SJCRH30 (cell line): ENCODE measurements around the gene SLC25A5. TPM values are rescaled to one million over a fixed set of nuclear protein-coding genes. Genes with fewer than 3 reads are reported as not detected.
"Not testable (repeated sequence)": the region's sequence is repeated elsewhere in the genome, so short reads cannot be mapped to it uniquely, and the experiment has no call there.

Experiments
- DNase-seq, 2 experiments: peaks; one replicate each; pipeline ENCODE4 v3.0.0-alpha.2; 2015 to 2020
- H3K27ac ChIP-seq: fragments of 250-450 bp; sonication (Bioruptor Pico); 2 replicates; pipeline ENCODE4 v1.5.1; 2020; ENCODE audit warnings: mild to moderate bottlenecking, moderate library complexity
- H3K27me3 ChIP-seq: fragments of 250-450 bp; sonication (Bioruptor Pico); 2 replicates; pipeline ENCODE4 v1.5.1; 2020; ENCODE audit warnings: mild to moderate bottlenecking, moderate library complexity
- H3K36me3 ChIP-seq: fragments of 250-450 bp; sonication (Bioruptor Pico); 2 replicates; pipeline ENCODE4 v1.5.1; 2020; ENCODE audit warnings: mild to moderate bottlenecking, moderate library complexity
- H3K4me1 ChIP-seq: fragments of 250-450 bp; sonication (Bioruptor Pico); 2 replicates; pipeline ENCODE4 v1.5.1; 2020; ENCODE audit warnings: mild to moderate bottlenecking, moderate library complexity
- H3K4me3 ChIP-seq: fragments of 250-450 bp; sonication (Bioruptor Pico); 2 replicates; pipeline ENCODE4 v1.5.1; 2020; ENCODE audit warnings: mild to moderate bottlenecking, moderate library complexity
- H3K9me3 ChIP-seq: fragments of 250-450 bp; sonication (Bioruptor Pico); replicated peaks from 2 replicates; pipeline ENCODE4 v1.5.1; 2020; ENCODE audit warnings: mild to moderate bottlenecking, moderate library complexity
- total RNA-seq: library from RNA; depleted of rRNA; stranded (reverse); fragments of >200 nt; shearing (Covaris generic); gene quantifications from 2 replicates; pipeline ENCODE4 v1.2.3, GENCODE V29; 2014

SLC25A5 gene
- total RNA-seq, 1 experiment from 2014 or later: 739 TPM

DNA sequence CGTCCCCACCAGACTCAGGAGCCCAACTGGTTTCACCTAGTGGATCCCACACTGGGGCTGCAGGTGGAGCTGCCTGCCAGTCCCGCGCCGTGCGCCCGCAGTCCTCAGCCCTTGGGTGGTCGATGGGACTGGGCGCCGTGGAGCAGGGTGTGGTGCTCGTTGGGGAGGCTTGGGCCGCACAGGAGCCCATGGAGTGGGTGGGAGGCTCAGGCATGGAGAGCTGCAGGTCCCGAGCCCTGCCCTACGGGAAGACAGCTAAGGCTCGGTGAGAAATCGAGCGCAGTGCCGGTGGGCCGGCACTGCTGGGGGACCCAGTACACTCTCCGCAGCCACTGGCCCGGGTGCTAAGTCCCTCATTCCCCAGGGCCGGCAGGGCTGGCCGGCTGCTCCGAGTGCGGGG, 19.5 kb downstream of the SLC25A5 start:
- H3K9me3 ChIP-seq, H3K4me3 ChIP-seq, H3K27ac ChIP-seq, H3K36me3 ChIP-seq, H3K27me3 ChIP-seq, H3K4me1 ChIP-seq, DNase-seq: not testable (repeated sequence)

DNA sequence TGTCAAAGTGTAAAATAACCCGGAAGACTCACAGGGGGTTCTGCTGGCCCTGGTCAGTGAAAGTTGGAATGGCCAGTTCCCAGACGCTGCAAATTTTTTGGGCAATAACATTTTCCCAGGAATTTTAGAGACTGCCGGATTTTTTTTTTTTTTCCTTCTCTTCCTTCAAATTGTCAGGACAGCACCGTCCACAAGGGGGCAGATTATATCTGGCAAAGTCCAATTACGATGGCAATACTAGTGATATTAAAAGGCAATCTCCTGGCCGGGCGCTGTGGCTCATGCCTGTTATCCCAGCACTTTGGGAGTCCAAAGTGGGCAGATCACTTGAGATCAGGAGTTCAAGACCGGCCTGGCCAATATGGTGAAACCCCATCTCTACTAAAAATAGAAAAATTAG, 20.5 kb downstream of the SLC25A5 start:
- H3K27ac ChIP-seq: no peak overlapping the region
- DNase-seq: peak; percentile 69 to 81

DNA sequence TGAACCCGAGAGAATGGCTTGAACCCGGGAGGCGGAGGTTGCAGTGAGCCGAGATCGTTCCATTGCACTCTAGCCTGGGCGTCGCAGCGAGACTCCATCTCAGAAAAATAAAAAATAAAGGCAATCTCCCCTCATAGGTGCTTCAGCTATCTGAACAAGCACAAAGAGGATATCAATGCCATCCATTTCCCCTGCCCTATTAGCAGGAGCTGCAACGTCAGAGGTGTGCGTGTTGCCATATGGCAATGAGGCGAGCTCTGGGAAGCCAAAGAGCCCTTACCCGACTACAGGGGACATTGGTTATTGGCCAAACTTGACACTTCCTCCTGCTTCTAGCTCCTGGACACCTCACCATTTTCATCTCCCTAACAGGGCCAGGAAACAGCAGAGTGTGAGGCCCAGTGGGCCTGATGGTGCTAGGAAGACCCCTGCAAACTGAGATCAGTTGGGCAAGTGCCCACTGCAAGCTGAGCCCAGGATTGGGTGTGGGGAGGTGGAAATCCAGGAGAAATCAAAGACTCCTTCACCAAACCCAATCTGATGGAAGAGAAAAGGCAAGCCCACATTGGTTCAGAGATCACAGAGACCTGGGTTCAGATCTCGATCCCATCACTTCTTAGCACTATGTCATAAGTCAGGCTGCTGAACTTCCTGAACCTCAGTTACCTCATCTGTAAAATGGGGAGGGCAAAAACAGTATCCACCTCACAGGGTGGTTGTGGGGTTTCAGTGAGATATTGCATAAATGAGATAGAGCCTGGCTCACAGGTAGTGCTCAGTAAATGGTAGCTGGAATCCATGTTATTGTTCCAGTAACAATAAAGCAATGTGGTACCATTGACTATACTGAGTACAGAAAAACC, 21.2 kb downstream of the SLC25A5 start:
- DNase-seq: no peak
- no peak overlapping the region for H3K4me3 ChIP-seq
- H3K9me3 ChIP-seq: no peaks in the 10 kb centered on the region
- no peaks in the 10 kb centered on the region for H3K27me3 ChIP-seq
- H3K4me1 ChIP-seq: no peaks in the 10 kb centered on the region
- H3K36me3 ChIP-seq: no peaks in the 10 kb centered on the region
- H3K27ac ChIP-seq: no peak overlapping the region

More for the DNA sequence above, 20.5 kb downstream of the SLC25A5 start:
- no peak overlapping the region for H3K4me3 ChIP-seq
- H3K4me1 ChIP-seq: no peaks in the 10 kb centered on the region
- no peaks in the 10 kb centered on the region for H3K36me3 ChIP-seq
- no peaks in the 10 kb centered on the region for H3K9me3 ChIP-seq
- H3K27me3 ChIP-seq: no peaks in the 10 kb centered on the region

DNA sequence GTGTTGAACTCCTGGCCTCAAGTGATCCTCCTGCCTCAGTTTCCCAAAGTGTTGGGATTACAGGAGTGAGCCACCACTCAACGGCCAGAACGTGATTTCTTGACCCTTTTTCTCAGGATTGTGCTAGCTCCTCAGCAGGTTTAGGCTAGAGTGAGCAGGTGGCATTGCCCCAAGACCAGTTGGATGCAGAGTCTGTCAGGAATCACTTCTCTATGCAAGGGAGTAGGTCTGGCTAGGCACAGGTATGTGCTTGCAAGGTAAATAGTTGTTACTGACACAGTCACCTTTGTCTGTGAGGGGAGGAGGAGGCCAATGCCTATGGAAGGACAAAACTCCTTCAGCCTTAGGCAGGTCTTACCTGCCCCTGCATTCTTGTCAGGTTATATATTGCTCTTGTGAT, 24.2 kb downstream of the SLC25A5 start:
- H3K4me3 ChIP-seq: no peak overlapping the region
- no peaks in the 10 kb centered on the region for H3K36me3 ChIP-seq
- DNase-seq: no peak
- no peak overlapping the region for H3K27ac ChIP-seq
- H3K4me1 ChIP-seq: peaks cover 9% of the 10 kb centered on the region
- no peaks in the 10 kb centered on the region for H3K27me3 ChIP-seq
- no peaks in the 10 kb centered on the region for H3K9me3 ChIP-seq

DNA sequence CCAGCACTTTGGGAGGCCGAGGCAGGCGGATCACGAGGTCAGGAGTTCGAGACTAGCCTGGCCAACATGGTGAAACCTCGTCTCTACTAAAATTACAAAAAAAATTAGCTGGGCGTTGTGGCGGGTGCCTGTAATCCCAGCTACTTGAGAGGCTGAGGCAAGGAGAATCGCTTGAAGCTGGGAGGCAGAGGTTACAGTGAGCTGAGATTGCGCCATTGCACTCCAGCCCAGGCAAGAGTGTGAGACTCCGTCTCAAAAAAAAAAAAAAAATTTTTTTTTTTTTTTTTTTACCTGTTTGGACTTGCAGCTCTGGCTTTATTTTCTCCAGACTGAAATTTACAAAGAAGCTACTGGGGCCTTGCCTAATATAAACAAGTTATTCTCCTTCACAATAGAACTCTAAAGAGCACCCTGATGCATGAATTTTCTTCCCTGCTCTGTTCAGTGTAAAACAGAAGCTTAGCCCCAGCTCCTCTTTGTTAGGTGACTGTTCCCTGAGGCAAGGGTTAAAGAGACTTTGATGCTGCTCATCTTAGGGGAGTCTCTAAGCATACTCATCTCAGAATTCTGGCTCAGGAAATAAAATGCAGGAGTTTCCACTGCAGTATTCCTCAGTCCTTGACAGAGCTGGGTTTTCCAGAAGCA, 25.7 kb downstream of the SLC25A5 start:
- not testable (repeated sequence) for H3K9me3 ChIP-seq, H3K27me3 ChIP-seq, H3K4me1 ChIP-seq, DNase-seq, H3K36me3 ChIP-seq, H3K27ac ChIP-seq, H3K4me3 ChIP-seq

DNA sequence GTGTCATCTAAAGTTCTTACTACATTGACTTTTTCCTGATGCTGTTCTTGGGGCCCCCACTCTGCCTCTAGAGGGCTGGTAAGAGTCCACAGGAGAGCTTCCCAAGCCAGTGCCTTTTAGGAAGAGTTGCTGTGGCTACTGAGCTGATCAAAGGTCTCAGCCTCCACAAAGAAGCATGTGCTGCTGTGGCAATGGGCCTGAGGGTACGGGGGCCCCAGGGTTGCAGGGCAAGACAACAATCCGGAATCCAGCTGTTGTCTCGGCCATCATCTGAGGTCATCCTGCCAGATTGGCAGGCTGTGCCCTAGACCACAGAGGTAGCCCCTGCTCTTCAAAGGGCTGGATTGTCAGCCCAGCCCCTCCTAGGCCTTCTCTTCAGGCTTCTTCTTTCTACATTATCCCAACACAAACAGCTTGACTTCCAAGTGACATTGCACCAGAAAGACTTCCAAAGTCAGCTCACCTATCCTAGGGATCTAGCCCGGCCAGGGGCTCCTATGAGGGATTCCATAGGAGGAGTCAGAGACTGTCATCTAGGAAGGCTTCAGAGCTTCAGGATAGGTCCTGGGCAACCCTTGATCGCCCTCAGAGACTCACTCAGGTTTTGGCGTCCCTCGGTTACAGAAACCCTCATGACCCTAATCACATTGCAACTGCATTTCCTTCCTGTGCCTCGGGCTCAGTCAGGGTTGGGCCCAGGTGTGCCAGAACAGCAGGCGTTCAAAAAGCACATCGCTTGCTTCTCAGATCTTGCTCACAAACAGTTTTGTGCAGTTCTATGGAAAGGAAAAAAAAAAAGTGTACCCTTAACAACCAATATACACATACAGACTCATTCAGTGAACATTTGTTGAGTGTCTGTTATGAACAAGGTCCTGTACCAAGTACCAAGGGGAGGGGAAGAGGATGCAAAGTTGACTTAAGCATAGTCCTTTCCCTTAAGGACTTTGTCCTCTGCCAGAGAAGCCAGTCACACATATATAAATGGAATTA, 27.8 kb downstream of the SLC25A5 start:
- H3K27ac ChIP-seq: no peak overlapping the region
- no peak overlapping the region for H3K4me3 ChIP-seq
- H3K4me1 ChIP-seq: peaks cover 9% of the 10 kb centered on the region
- DNase-seq: peak; percentile 62 to 71
- H3K36me3 ChIP-seq: no peaks in the 10 kb centered on the region
- no peaks in the 10 kb centered on the region for H3K9me3 ChIP-seq
- no peaks in the 10 kb centered on the region for H3K27me3 ChIP-seq

DNA sequence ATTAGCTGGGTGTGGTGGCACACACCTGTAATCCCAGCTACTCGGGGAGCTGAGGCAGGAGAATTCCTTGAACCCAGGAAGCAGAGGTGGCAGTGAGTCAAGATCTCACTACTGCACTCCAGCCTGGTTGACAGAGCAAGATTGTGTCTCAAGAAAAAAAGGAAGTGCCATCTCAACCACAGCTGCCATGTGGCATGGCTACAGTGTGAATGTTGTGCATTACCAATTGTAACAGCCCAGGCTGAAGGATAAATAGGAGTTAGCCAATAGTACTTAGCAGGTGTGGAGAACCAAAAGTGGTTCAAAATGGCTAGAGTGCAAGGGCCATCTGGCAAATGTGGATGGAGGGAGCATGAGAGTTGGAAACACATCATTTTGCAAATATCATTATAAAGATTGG, 28.9 kb downstream of the SLC25A5 start:
- H3K4me1 ChIP-seq: peaks cover 9% of the 10 kb centered on the region
- H3K9me3 ChIP-seq: no peaks in the 10 kb centered on the region
- no peaks in the 10 kb centered on the region for H3K27me3 ChIP-seq
- no peak overlapping the region for H3K27ac ChIP-seq
- DNase-seq: no peak
- no peaks in the 10 kb centered on the region for H3K36me3 ChIP-seq
- no peak overlapping the region for H3K4me3 ChIP-seq

DNA sequence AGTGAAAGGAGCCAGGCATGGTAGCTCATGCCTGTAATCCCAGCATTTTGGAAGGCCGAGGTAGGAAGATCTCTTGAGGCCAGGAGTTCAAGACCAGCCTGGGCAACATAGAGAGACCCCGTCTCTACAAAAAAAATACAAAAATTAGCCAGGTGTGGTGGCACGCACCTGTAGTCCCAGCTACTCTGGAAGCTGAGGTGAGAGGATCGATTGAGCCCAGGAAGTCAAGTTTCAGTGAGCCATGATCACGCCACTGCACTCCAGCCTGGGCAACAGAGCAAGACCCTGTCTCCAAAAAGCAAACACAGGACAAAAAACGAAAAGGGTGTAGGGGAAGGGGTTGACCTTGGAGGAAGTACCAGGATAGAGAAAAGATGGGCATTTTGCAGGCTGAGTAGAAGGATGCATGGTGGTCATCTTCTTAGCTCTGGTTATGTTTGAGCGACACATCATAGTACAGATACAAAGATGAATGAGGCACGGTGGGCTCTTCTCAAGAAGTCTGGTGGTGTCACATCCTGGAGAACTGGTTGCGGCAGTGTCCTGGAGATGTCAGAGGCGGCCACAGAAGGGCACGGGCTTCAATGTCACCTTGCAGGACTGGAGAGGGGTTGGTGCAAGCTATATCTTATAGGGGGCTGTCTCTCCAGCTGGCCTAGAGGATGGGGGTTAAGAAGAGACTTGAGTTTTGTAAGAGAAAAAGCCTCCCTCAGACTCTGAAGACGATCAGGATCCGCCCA, 32.0 kb downstream of the SLC25A5 start:
- Histone ChIP-seq H3K27me3 (peaks cover 9% of the 10 kb centered on the region; the same call in 1 of the 2 replicates), H3K4me3 (no peak overlapping the region), H3K4me1 (peaks cover 21% of the 10 kb centered on the region), H3K9me3 (no peaks in the 10 kb centered on the region), H3K27ac (no peak overlapping the region), H3K36me3 (no peaks in the 10 kb centered on the region)
- DNase-seq: no peak

DNA sequence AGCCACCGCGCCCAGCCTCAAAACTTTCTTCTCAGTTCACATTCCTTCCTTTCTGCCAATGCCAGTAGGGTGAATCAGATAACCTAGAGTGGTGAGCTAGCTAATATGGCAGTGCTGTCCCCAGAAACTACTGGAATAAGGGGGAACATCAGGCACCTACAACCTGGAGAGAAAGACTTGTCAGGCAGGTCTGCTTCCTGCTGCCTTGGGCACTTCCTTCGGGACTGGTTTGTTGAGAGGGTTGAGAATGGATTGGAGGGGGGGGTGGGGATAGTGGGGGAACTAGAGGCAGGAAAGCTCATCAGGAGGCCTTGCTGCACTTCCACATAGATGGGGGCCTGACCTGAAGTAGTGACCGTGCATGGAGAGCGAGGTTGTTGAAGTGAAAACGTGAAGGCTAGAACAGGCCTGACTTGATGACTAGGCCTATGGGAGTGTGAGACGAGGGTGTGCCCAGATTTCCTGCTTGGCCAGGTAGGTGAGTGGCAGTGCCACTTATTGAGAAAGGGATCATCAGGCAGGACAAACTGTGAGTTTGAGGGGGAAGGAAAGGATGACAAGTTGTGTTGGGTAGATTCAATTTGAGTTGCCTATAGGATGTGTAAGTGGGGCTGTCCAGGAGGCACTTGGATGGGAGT, 33.4 kb downstream of the SLC25A5 start:
- Histone ChIP-seq H3K27me3 (peaks cover 9% of the 10 kb centered on the region; the same call in 1 of the 2 replicates), H3K36me3 (no peaks in the 10 kb centered on the region), H3K4me3 (no peak overlapping the region), H3K9me3 (no peaks in the 10 kb centered on the region), H3K27ac (no peak overlapping the region), H3K4me1 (peaks cover 12% of the 10 kb centered on the region; the same call in 1 of the 2 replicates)
- DNase-seq: no peak

DNA sequence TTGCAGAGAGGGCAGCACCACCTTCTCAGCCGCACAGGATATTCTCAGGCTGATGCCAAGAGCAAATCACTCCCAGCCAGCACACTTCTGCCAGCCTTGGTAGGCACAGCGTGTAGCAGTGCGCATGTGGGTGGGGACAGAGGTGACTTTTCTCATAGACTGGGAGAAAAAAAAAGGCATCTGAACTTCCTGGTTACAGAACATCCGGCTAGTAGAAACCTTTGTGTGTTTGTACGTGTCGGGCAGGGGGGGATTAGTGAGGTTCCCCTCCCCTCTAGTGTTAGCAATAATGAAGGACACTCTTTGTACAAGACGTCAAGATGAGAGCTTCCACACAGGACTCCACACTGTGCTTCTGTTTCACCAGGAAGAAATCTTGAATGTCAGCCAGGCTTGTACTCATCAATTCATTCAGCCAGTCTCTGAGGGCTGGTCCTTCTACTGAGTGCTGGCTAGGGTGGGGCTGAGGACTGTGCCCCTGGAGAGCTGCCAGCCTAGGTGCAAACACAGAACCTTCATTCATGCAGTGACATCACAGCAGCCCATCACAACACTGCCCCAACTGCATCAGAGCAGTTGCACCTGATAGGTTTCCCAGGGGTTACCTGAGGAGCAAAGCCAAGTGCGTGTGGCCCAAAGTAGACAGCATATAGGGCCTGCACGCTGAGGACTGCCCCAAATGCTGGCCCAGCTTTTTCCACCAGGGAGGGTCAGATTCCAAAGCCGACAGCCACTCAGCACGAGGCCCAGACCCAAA, 34.7 kb downstream of the SLC25A5 start:
- Histone ChIP-seq H3K4me1 (peaks cover 12% of the 10 kb centered on the region; the same call in 1 of the 2 replicates), H3K27ac (no peak overlapping the region), H3K36me3 (no peaks in the 10 kb centered on the region), H3K27me3 (peaks cover 9% of the 10 kb centered on the region; the same call in 1 of the 2 replicates), H3K4me3 (no peak overlapping the region), H3K9me3 (no peaks in the 10 kb centered on the region)
- DNase-seq: no peak

DNA sequence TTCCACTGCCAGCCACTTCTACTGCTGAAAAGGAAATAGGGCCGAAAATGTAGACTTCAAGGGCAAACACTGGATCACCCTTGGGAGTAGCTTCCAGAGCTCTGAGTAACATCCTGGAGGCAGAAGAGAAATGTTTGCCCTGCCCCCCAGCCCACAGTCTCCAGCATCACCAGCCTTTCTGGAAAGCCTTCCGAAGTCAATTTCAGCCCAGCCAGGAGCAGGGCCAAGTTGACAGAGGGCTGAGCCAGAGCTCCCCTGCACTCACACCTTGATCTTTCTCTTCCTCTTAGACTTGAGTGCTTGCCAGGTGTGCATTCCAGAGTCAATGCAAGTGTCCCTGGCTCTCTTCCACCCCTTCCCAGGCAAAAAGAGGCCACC, 35.2 kb downstream of the SLC25A5 start:
- DNase-seq: peak in 1 of 2 experiments; percentile 11
- H3K27me3 ChIP-seq: peaks cover 9% of the 10 kb centered on the region; the same call in 1 of the 2 replicates
- H3K36me3 ChIP-seq: no peaks in the 10 kb centered on the region
- no peak overlapping the region for H3K27ac ChIP-seq
- peaks cover 12% of the 10 kb centered on the region; the same call in 1 of the 2 replicates for H3K4me1 ChIP-seq
- H3K9me3 ChIP-seq: no peaks in the 10 kb centered on the region
- H3K4me3 ChIP-seq: no peak overlapping the region

DNA sequence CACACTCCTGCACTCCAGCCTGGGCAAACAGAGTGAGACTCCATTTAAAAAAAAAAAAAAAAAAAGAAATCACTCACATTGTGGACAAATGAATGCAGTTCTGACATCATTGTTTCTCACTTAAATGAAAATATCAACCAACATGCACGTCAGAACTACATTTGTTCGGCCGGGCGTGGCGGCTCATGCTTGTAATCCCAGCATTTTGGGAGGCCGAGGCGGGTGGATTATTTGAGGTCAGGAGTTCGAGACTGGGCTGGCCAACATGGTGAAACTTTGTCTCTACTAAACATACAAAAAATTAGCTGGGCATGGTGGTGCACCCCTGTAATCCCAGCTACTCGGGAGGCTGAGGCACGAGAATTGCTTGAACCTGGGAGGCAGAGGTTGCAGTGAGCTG, 36.9 kb downstream of the SLC25A5 start:
- H3K4me3 ChIP-seq, H3K27me3 ChIP-seq, H3K27ac ChIP-seq, H3K9me3 ChIP-seq, DNase-seq, H3K36me3 ChIP-seq: not testable (repeated sequence)
- peaks cover 12% of the 10 kb centered on the region; the same call in 1 of the 2 replicates for H3K4me1 ChIP-seq

DNA sequence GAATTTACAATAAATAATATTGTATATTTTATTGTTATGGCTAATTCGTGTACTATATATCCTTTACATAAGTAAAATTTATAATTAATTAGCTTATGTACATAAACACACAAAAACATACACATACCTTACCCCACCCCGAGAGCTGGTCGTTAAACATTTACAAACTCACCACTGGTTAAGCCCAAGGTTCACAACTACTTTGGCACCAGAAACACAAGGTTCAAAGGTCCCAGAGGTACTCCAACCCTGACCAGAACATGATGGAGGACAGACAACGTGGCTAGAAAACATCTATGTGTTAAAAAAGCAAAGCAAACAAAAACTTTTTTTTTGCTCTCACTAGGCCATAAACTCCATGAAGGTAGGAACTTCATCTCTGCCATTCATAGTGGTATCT, 37.7 kb downstream of the SLC25A5 start:
- H3K36me3 ChIP-seq: no peaks in the 10 kb centered on the region
- no peaks in the 10 kb centered on the region for H3K9me3 ChIP-seq
- peaks cover 12% of the 10 kb centered on the region; the same call in 1 of the 2 replicates for H3K4me1 ChIP-seq
- H3K27me3 ChIP-seq: peaks cover 9% of the 10 kb centered on the region; the same call in 1 of the 2 replicates
- no peak overlapping the region for H3K27ac ChIP-seq
- DNase-seq: no peak
- H3K4me3 ChIP-seq: no peak overlapping the region
